Lower lobe of right lung (tissue), 2 donors: ENCODE data around the gene LHPP. TPM values are rescaled to one million over a fixed set of nuclear protein-coding genes. Genes with fewer than 3 reads are reported as not detected.

Experiments
- ATAC-seq, 2 donors: fragments of 200-7000 bp; cut with Tn5 transposase; one replicate each; pipeline ENCODE4 v1.9.1; 2020 to 2022; ENCODE audit warnings: mild to moderate bottlenecking in 2 of 2, moderate library complexity in 2 of 2
- DNase-seq: peaks from one replicate; pipeline ENCODE4 v3.0.0-alpha.2; 2020
- H3K27ac ChIP-seq: fragments of 200-600 bp; one replicate; pipeline ENCODE4 v1.8.0; 2022
- H3K27me3 ChIP-seq: fragments of 200-600 bp; one replicate; pipeline ENCODE4 v1.8.0; 2022; ENCODE audit warnings: low read depth
- H3K36me3 ChIP-seq: fragments of 200-600 bp; one replicate; pipeline ENCODE4 v1.8.0; 2022; ENCODE audit warnings: mild to moderate bottlenecking
- H3K4me1 ChIP-seq: fragments of 200-600 bp; one replicate; pipeline ENCODE4 v1.8.0; 2022
- H3K4me3 ChIP-seq: fragments of 200-600 bp; one replicate; pipeline ENCODE4 v1.8.0; 2022; ENCODE audit warnings: mild to moderate bottlenecking
- H3K9me3 ChIP-seq: fragments of 200-600 bp; one replicate; pipeline ENCODE4 v1.8.0; 2022
- intact Hi-C: fragments of 100-400 bp; cut with DNase I; formaldehyde crosslinking; loops from one replicate; pipeline ENCODE4 v1.11.0; 2022
- total RNA-seq: library from RNA; stranded (reverse); fragmentation: NEBNext Ultra II Directional; extraction: Animal tissue kit (Norgen Biotek cat#: 25700); gene quantifications from one replicate; pipeline ENCODE4 v1.2.1, GENCODE V29; 2021
- TF ChIP-seq, protein P1 (sequence below): fragments of 200-600 bp; IDR thresholded peaks from one replicate; pipeline ENCODE4 v1.8.0; 2022; ENCODE audit warnings: antibody characterized with exemption, mild to moderate bottlenecking
- donor health status: DM: no; HTN: yes; CAD: no; lungs with severe emphysema.

Gene LHPP
- total RNA-seq, 1 donor from 2014 or later = 17.8 TPM

DNA sequence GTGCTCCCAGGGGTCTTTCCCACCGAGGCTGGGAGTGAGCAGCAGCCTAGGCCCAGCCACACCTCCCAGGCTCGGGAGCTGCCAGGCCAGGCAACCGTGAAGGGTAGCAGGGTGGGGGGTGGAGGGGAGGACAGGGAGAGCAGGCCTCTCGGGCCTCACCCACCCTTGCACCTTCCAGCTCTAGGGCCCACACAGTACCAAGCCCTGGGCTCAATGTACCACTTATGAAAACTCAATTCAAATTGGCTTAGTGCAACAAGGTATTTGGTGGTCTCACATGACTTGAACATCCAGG lies 155.2 kb downstream of the LHPP start:
- Histone ChIP-seq H3K36me3 (peaks cover 28% of the 10 kb centered on the region), H3K4me3 (no peak overlapping the region), H3K9me3 (no peaks in the 10 kb centered on the region), H3K27me3 (no peaks in the 10 kb centered on the region), H3K4me1 (peaks cover 55% of the 10 kb centered on the region), H3K27ac (no peak overlapping the region)
- DNase-seq (no peak), ATAC-seq (no peak)
- TF ChIP-seq, protein P1, sequence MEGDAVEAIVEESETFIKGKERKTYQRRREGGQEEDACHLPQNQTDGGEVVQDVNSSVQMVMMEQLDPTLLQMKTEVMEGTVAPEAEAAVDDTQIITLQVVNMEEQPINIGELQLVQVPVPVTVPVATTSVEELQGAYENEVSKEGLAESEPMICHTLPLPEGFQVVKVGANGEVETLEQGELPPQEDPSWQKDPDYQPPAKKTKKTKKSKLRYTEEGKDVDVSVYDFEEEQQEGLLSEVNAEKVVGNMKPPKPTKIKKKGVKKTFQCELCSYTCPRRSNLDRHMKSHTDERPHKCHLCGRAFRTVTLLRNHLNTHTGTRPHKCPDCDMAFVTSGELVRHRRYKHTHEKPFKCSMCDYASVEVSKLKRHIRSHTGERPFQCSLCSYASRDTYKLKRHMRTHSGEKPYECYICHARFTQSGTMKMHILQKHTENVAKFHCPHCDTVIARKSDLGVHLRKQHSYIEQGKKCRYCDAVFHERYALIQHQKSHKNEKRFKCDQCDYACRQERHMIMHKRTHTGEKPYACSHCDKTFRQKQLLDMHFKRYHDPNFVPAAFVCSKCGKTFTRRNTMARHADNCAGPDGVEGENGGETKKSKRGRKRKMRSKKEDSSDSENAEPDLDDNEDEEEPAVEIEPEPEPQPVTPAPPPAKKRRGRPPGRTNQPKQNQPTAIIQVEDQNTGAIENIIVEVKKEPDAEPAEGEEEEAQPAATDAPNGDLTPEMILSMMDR = no peak
- intact Hi-C loops = no loop called here

DNA sequence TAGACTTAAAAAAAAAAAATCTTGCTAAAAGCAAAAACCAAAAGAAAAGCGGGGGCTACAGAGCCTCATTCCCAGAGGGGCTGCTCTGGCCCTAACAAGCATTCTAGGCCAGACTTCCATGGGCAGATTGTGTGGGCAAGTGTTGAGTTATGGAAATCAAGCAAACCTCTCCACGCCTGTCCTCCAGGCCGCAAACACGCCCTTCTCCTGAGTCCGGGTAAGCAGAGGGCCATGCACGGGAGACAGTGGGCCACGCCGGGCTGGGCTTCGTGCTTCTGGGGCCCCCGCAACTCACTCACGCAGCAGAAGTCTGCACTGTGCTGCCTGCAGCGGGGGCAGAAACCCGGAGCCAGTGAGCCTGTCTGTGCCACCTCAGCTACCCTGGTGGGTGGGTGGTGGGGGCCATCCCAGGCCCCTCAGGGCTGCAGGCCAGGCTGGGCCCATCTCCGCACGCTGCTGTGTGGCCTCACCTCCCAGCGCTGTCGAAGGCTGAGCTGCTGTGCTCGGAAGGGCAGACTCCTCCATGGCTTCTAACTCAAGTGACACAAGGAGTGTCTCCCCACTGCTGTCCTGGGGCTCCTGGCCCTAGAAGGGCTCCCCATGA lies 156.9 kb downstream of the LHPP start:
- TF ChIP-seq, protein P1 = no peak
- peaks cover 39% of the 10 kb centered on the region for H3K4me1 ChIP-seq
- intact Hi-C loops = no loop called here

DNA sequence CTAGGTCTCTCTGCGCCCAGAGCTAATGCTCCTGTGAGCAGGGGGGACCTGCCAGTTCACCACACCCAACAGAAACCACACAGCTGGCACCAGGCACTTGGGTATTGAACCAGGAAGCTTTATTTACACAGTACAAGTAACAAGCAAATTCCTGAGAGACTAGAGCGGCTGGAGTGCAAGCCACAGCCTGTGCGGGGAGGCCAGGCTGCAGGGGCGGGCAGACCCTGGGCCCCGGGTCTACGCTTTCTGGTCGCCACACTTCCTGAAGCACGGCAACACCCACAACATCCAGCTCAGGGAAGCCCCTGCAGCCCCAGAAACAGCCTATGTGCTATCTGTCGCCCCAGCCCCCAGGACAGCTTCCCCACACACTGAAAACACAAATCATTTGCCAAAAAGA lies 157.6 kb downstream of the LHPP start:
- no peak overlapping the region for H3K4me3 ChIP-seq
- H3K9me3 ChIP-seq = no peaks in the 10 kb centered on the region
- H3K27me3 ChIP-seq = no peaks in the 10 kb centered on the region
- H3K4me1 ChIP-seq = peaks cover 33% of the 10 kb centered on the region
- intact Hi-C loops = no loop called here
- ATAC-seq (peak; percentile 77 to 78), DNase-seq (peak; percentile 71)
- TF ChIP-seq, protein P1 = no peak
- peaks cover 45% of the 10 kb centered on the region for H3K36me3 ChIP-seq
- peak overlapping the region; percentile 67 for H3K27ac ChIP-seq

More for the DNA sequence above, 156.9 kb downstream of the LHPP start:
- peaks cover 45% of the 10 kb centered on the region for H3K36me3 ChIP-seq
- peak; percentile 2 to 15 for ATAC-seq
- H3K4me3 ChIP-seq = no peak overlapping the region
- H3K27ac ChIP-seq = peak overlapping the region; percentile 67
- no peak for DNase-seq
- H3K27me3 ChIP-seq = no peaks in the 10 kb centered on the region
- H3K9me3 ChIP-seq = no peaks in the 10 kb centered on the region

DNA sequence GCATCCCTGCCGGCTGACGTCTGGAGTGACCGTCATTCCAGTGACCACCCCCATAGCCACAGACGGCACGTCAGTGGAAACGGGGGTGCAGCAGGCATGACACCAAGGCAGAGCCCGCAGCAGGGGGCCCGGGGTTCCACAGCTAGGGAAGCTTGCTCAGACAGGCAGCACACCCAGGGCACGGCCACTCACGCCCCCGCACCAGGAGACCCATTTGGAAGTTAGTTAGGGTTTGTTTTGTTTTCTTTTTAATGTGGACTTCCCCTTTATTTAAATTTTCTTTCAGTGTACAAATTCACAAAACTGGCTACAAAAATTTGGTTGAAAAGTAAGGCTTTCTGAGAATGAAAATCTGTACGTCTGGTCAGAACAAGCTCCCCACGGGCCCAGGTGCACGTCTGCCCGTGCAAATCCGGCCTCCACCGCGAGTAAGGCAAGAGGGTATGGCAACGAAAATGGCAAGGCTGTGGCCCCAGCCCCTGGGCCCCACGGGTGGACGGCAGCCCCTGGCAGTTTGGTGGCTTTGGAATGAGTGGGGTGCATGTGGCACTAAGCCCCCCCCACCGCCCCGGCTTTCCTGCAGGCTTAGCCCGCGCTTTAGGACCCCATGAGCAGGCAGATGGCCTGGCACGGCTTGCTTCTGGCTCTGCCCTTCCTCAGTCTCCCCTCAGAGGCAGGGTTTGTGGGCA lies 158.3 kb downstream of the LHPP start:
- H3K4me1 ChIP-seq = peaks cover 31% of the 10 kb centered on the region
- no peaks in the 10 kb centered on the region for H3K27me3 ChIP-seq
- H3K9me3 ChIP-seq = no peaks in the 10 kb centered on the region
- H3K4me3 ChIP-seq = no peak overlapping the region
- peak overlapping the region; percentile 67 for H3K27ac ChIP-seq
- no peak for ATAC-seq
- intact Hi-C loops = no loop called here
- H3K36me3 ChIP-seq = peaks cover 45% of the 10 kb centered on the region
- TF ChIP-seq, protein P1 = no peak
- DNase-seq = no peak

DNA sequence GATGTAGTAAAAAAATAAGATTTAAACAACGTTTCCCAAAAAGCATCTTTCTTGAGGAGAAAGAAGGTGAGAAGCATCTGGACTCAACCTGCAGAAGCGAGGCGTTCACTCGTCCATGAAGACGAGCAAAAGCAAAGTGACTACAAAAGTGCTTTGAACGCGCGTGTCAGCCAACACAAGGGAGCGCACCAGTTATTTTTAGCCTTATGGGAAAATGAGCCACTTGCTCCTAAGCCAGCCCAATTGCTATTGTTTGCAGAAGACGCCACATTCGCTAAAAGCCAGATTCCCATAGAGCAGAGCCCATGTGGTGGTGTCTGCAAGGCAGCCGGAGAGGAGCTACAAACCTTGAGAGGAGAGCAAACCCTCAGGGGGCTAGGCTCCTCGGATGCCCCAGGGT lies 160.0 kb downstream of the LHPP start:
- Histone ChIP-seq H3K27me3 (no peaks in the 10 kb centered on the region), H3K4me3 (no peak overlapping the region), H3K4me1 (peaks cover 42% of the 10 kb centered on the region), H3K36me3 (peaks cover 45% of the 10 kb centered on the region), H3K9me3 (no peaks in the 10 kb centered on the region), H3K27ac (no peak overlapping the region)
- no peak for DNase-seq
- ATAC-seq = no peak
- TF ChIP-seq, protein P1 = no peak
- intact Hi-C loops = no loop called here
